CD14-positive monocyte (primary cell): ENCODE measurements around the gene HNF1B. TPM values are rescaled to one million over a fixed set of nuclear protein-coding genes. Genes with fewer than 3 reads are reported as not detected.

Source experiments
- DNase-seq, 3 donors: peaks; one replicate each; pipeline ENCODE4 v3.0.0-alpha.2; 2011 to 2022
- H2AFZ ChIP-seq: 2 replicates; pipeline ENCODE4 v1.6.0; 2012; ENCODE audit warnings: mild to moderate bottlenecking, low read depth, low read length, inconsistent platforms; ENCODE audit not compliant: insufficient read depth, poor library complexity, severe bottlenecking
- H3K27ac ChIP-seq, 2 donors: 1 replicate in 1 of 2; 2 replicates in 1 of 2; pipeline ENCODE4 v1.5.1; 2012 to 2013; ENCODE audit warnings: low read length in 2 of 2, control low read depth in 1 of 2, inconsistent platforms in 1 of 2, low read depth in 1 of 2, mild to moderate bottlenecking in 1 of 2
- H3K27me3 ChIP-seq, 2 donors: one replicate each; pipeline versions ENCODE4 v1.6.0 to v1.6.1; 2011 to 2013; ENCODE audit warnings: low read length in 2 of 2; ENCODE audit not compliant: control insufficient read depth in 2 of 2, insufficient read depth in 2 of 2
- H3K36me3 ChIP-seq, 2 donors: replicated peaks in 1 of 2; 1 replicate in 1 of 2; 2 replicates in 1 of 2; pipeline versions ENCODE4 v1.5.1 to v1.6.1; 2012 to 2013; ENCODE audit warnings: low read length in 2 of 2, control low read depth in 1 of 2, inconsistent platforms in 1 of 2, mild to moderate bottlenecking in 1 of 2; ENCODE audit not compliant: insufficient read depth in 2 of 2, control insufficient read depth in 1 of 2
- H3K4me1 ChIP-seq, 2 donors: 1 replicate in 1 of 2; 2 replicates in 1 of 2; pipeline versions ENCODE4 v1.5.1 to v1.6.1; 2012 to 2013; ENCODE audit warnings: low read length in 2 of 2, control low read depth in 1 of 2, inconsistent platforms in 1 of 2, mild to moderate bottlenecking in 1 of 2, moderate library complexity in 1 of 2; ENCODE audit not compliant: insufficient read depth in 2 of 2, control insufficient read depth in 1 of 2
- H3K4me2 ChIP-seq: replicated peaks from 2 replicates; pipeline ENCODE3; 2012; ENCODE audit warnings: low read length, moderate library complexity, mild to moderate bottlenecking; ENCODE audit not compliant: poor library complexity, severe bottlenecking; ENCODE audit errors: extremely low read depth
- H3K4me3 ChIP-seq, 3 experiments: fragments of 200-600 bp in 1 of 3; sonication (generic) in 1 of 3; replicated peaks in 1 of 3; 1 replicate in 2 of 3; 2 replicates in 1 of 3; pipeline ENCODE4 v1.5.1; 2011 to 2013; ENCODE audit warnings: low read length in 3 of 3, mild to moderate bottlenecking in 3 of 3, control low read depth in 2 of 3, low read depth in 2 of 3, inconsistent platforms in 1 of 3, moderate library complexity in 1 of 3
- H3K79me2 ChIP-seq: 2 replicates; pipeline ENCODE4 v1.6.0; 2012; ENCODE audit warnings: mild to moderate bottlenecking, control low read depth, inconsistent platforms, low read length, moderate library complexity; ENCODE audit not compliant: insufficient read depth
- H3K9ac ChIP-seq: 2 replicates; pipeline ENCODE4 v1.6.0; 2017; ENCODE audit warnings: low read length, mild to moderate bottlenecking; ENCODE audit not compliant: insufficient read depth, poor library complexity, severe bottlenecking
- H3K9me3 ChIP-seq, 2 donors: replicated peaks in 1 of 2; 1 replicate in 1 of 2; 2 replicates in 1 of 2; pipeline versions ENCODE4 v1.5.1 to v1.6.1; 2012 to 2013; ENCODE audit warnings: low read length in 2 of 2, control low read depth in 1 of 2; ENCODE audit not compliant: control insufficient read depth in 1 of 2, insufficient read depth in 1 of 2
- H4K20me1 ChIP-seq: 2 replicates; pipeline ENCODE4 v1.6.0; 2012; ENCODE audit warnings: mild to moderate bottlenecking, low read length, control low read depth, moderate library complexity; ENCODE audit not compliant: insufficient read depth
- H3K27ac Mint-ChIP-seq, 7 donors: one replicate each; pipeline ENCODE4 v1.8.0; 2020; ENCODE audit warnings: mild to moderate bottlenecking in 7 of 7, mixed read lengths in 7 of 7, moderate library complexity in 6 of 7, inconsistent platforms in 2 of 7
- H3K27me3 Mint-ChIP-seq, 3 donors: one replicate each; pipeline ENCODE4 v1.8.0; 2021 to 2022; ENCODE audit warnings: low read depth in 3 of 3, mild to moderate bottlenecking in 3 of 3, mixed read lengths in 3 of 3, moderate library complexity in 3 of 3, inconsistent platforms in 1 of 3
- H3K36me3 Mint-ChIP-seq, 2 donors: one replicate each; pipeline ENCODE4 v1.8.0; 2020; ENCODE audit warnings: mixed read lengths in 2 of 2, inconsistent platforms in 1 of 2, mild to moderate bottlenecking in 1 of 2
- H3K4me1 Mint-ChIP-seq: one replicate; pipeline ENCODE4 v1.8.0; 2020; ENCODE audit warnings: mild to moderate bottlenecking, mixed read lengths
- H3K4me3 Mint-ChIP-seq, 2 donors: one replicate each; pipeline ENCODE4 v1.8.0; 2020; ENCODE audit warnings: mild to moderate bottlenecking in 2 of 2, mixed read lengths in 2 of 2, moderate library complexity in 1 of 2
- H3K9me3 Mint-ChIP-seq, 7 donors: one replicate each; pipeline ENCODE4 v1.8.0; 2020 to 2022; ENCODE audit warnings: mixed read lengths in 7 of 7, mild to moderate bottlenecking in 6 of 7, moderate library complexity in 6 of 7, inconsistent platforms in 2 of 7
- WGBS: methylation state at CpG from one replicate; pipeline ENCODE4 v1.1.5; 2013; ENCODE audit warnings: missing lambda C conversion rate; ENCODE audit not compliant: insufficient coverage; 5-methylcytosine and 5-hydroxymethylcytosine counted together
- intact Hi-C, 2 donors: fragments of 100-400 bp; cut with micrococcal nuclease; formaldehyde crosslinking; loops; one replicate each; pipeline versions ENCODE4 v1.15.0 to v1.15.1; 2023
- polyA plus RNA-seq, 3 donors: library from polyadenylated mRNA; depleted of rRNA in 1 of 3; unstranded in 2 of 3; stranded (reverse) in 1 of 3; fragments of 300-500 nt in 2 of 3; fragments of >200 nt in 1 of 3; fragmentation: Illumina TruSeq in 2 of 3; gene quantifications; 1 replicate in 2 of 3; 2 replicates in 1 of 3; pipeline ENCODE4 v1.2.3, GENCODE V29; 2012 to 2021
- TF ChIP-seq, protein P1 (sequence below): fragments of 200-600 bp; IDR thresholded peaks from one replicate; pipeline ENCODE4 v1.8.0; 2022; ENCODE audit warnings: antibody characterized with exemption, mild to moderate bottlenecking

HNF1B gene
- polyA plus RNA-seq, 3 donors = not detected

DNA sequence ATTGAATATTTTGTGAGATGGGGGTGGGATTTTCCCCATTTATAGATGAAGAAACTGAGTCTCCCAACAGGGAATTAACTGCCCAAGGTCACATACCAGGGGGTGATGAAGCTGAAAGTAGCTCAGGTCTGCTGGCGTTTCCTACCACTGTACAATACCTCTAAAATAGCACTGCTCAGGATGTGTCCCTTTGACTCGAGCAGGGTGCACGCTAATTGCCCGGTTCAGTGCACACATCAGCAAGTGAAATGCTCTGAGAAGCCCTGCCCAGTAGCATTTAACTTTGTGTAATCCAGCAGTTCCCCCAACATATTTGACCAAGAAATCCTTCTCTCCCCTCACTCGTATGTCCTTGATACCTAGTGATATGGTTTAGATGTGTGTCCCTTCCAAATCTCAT lies 51.5 kb downstream of the HNF1B start:
- TF ChIP-seq, protein P1, sequence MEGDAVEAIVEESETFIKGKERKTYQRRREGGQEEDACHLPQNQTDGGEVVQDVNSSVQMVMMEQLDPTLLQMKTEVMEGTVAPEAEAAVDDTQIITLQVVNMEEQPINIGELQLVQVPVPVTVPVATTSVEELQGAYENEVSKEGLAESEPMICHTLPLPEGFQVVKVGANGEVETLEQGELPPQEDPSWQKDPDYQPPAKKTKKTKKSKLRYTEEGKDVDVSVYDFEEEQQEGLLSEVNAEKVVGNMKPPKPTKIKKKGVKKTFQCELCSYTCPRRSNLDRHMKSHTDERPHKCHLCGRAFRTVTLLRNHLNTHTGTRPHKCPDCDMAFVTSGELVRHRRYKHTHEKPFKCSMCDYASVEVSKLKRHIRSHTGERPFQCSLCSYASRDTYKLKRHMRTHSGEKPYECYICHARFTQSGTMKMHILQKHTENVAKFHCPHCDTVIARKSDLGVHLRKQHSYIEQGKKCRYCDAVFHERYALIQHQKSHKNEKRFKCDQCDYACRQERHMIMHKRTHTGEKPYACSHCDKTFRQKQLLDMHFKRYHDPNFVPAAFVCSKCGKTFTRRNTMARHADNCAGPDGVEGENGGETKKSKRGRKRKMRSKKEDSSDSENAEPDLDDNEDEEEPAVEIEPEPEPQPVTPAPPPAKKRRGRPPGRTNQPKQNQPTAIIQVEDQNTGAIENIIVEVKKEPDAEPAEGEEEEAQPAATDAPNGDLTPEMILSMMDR = no peak
- no peak overlapping the region for H3K4me3 ChIP-seq
- no peaks in the 10 kb centered on the region for H3K36me3 Mint-ChIP-seq
- H3K4me1 ChIP-seq = no peaks in the 10 kb centered on the region
- DNase-seq = no peak
- H3K4me2 ChIP-seq = no peak overlapping the region
- H3K36me3 ChIP-seq = no peaks in the 10 kb centered on the region
- no peak overlapping the region for H3K27ac Mint-ChIP-seq
- no peak overlapping the region for H3K27ac ChIP-seq
- 100% methylated on average over 4 of the region's 5 CpGs for WGBS
- no peaks in the 10 kb centered on the region for H3K9me3 Mint-ChIP-seq
- peaks cover 4 to 11% (median 10%) of the 10 kb centered on the region in 3 donors for H3K27me3 Mint-ChIP-seq
- no peaks in the 10 kb centered on the region for H4K20me1 ChIP-seq
- no peaks in the 10 kb centered on the region for H3K27me3 ChIP-seq
- peaks cover 2% of the 10 kb centered on the region for H3K4me1 Mint-ChIP-seq
- no peaks in the 10 kb centered on the region for H3K79me2 ChIP-seq
- H3K9ac ChIP-seq = no peak overlapping the region
- intact Hi-C loops = no loop called here
- H3K9me3 ChIP-seq = no peaks in the 10 kb centered on the region
- no peak overlapping the region for H2AFZ ChIP-seq
- no peak overlapping the region for H3K4me3 Mint-ChIP-seq

DNA sequence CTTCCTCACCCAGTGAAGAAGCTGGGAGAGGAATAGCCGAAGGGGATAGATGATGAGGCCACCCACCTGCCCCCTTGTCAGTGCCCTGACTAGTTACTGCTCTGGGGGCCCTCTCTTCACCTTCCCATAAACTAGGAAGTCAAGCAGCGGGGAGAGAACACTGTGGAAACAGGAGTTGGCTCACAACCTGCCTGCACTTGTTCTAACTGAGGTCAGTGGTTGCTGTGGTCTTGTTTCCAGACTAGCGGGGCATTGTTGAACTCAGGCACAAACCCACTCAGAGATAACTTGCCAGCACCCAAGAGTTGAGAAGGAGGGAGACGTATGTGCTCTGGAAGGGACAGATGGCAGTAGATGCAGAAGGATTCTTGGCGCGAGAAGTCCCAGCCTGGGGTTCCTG lies 53.1 kb downstream of the HNF1B start:
- no peak for DNase-seq
- no peaks in the 10 kb centered on the region for H3K79me2 ChIP-seq
- WGBS = 93% methylated on average over 3 of the region's 6 CpGs
- no peaks in the 10 kb centered on the region for H3K9me3 ChIP-seq
- no peak overlapping the region for H3K27ac ChIP-seq
- no peaks in the 10 kb centered on the region for H4K20me1 ChIP-seq
- no peak overlapping the region for H3K4me2 ChIP-seq
- TF ChIP-seq, protein P1 = no peak
- no peak overlapping the region for H3K9ac ChIP-seq
- no peaks in the 10 kb centered on the region for H3K4me1 ChIP-seq
- intact Hi-C loops = no loop called here
- no peak overlapping the region for H3K27ac Mint-ChIP-seq
- H3K27me3 Mint-ChIP-seq = peaks cover 3 to 10% (median 5%) of the 10 kb centered on the region in 3 donors
- no peaks in the 10 kb centered on the region for H3K9me3 Mint-ChIP-seq
- no peaks in the 10 kb centered on the region for H3K36me3 Mint-ChIP-seq
- no peak overlapping the region for H2AFZ ChIP-seq
- H3K4me3 ChIP-seq = no peak overlapping the region
- H3K4me1 Mint-ChIP-seq = peaks cover 2% of the 10 kb centered on the region
- H3K4me3 Mint-ChIP-seq = no peak overlapping the region
- no peaks in the 10 kb centered on the region for H3K36me3 ChIP-seq
- no peaks in the 10 kb centered on the region for H3K27me3 ChIP-seq
